H9 (cell line): ENCODE data around the gene FXYD1. TPM values are rescaled to one million over a fixed set of nuclear protein-coding genes. Genes with fewer than 3 reads are reported as not detected.

Experiments
- DNase-seq: peaks from one replicate; pipeline ENCODE4 v3.0.0-alpha.2; 2017
- H2AFZ ChIP-seq: one replicate; pipeline ENCODE4 v1.6.1; 2013; ENCODE audit warnings: mild to moderate bottlenecking, low read length, control low read depth, moderate library complexity
- H2AK5ac ChIP-seq: 2 replicates; pipeline ENCODE4 v1.6.1; 2013; ENCODE audit warnings: low read length, control low read depth, mixed read lengths; ENCODE audit not compliant: insufficient read length
- H2BK120ac ChIP-seq: one replicate; pipeline ENCODE4 v1.6.1; 2013; ENCODE audit warnings: low read depth, mild to moderate bottlenecking, low read length, control low read depth, inconsistent platforms; ENCODE audit not compliant: poor library complexity, severe bottlenecking
- H2BK12ac ChIP-seq: 2 replicates; pipeline ENCODE4 v1.6.1; 2013; ENCODE audit warnings: low read length, control low read depth, mixed read lengths, low read depth; ENCODE audit not compliant: insufficient read length
- H2BK15ac ChIP-seq: 2 replicates; pipeline ENCODE4 v1.6.1; 2013; ENCODE audit warnings: low read depth, low read length, control low read depth
- H2BK20ac ChIP-seq: one replicate; pipeline ENCODE4 v1.6.1; 2013; ENCODE audit warnings: low read depth, mild to moderate bottlenecking, low read length, control low read depth, inconsistent platforms; ENCODE audit not compliant: poor library complexity, severe bottlenecking
- H2BK5ac ChIP-seq: 2 replicates; pipeline ENCODE4 v1.6.1; 2013; ENCODE audit warnings: low read length, control low read depth, mixed read lengths; ENCODE audit not compliant: insufficient read length
- H3K14ac ChIP-seq: 2 replicates; pipeline ENCODE4 v1.6.1; 2013; ENCODE audit warnings: low read length, control low read depth; ENCODE audit not compliant: insufficient read depth
- H3K18ac ChIP-seq: 2 replicates; pipeline ENCODE4 v1.6.1; 2013; ENCODE audit warnings: low read depth, mild to moderate bottlenecking, mixed read lengths, low read length, control low read depth; ENCODE audit not compliant: insufficient read length
- H3K23ac ChIP-seq: 2 replicates; pipeline ENCODE4 v1.6.1; 2013; ENCODE audit warnings: low read length, control low read depth, mixed read lengths, low read depth; ENCODE audit not compliant: insufficient read length
- H3K23me2 ChIP-seq: 2 replicates; pipeline ENCODE4 v1.6.1; 2013; ENCODE audit warnings: low read depth, mild to moderate bottlenecking, mixed read lengths, low read length, control low read depth; ENCODE audit not compliant: insufficient read length, poor library complexity, severe bottlenecking
- H3K27ac ChIP-seq: 2 replicates; pipeline ENCODE4 v1.5.1; 2013; ENCODE audit warnings: low read length, control low read depth, mixed read lengths, low read depth; ENCODE audit not compliant: insufficient read length
- H3K27me3 ChIP-seq: 2 replicates; pipeline ENCODE4 v1.6.1; 2013; ENCODE audit warnings: low read length, control low read depth, inconsistent platforms; ENCODE audit not compliant: insufficient read depth
- H3K4ac ChIP-seq: 2 replicates; pipeline ENCODE4 v1.6.1; 2013; ENCODE audit warnings: low read depth, mild to moderate bottlenecking, control low read depth, inconsistent platforms, low read length, moderate library complexity
- H3K4me1 ChIP-seq: 2 replicates; pipeline ENCODE4 v1.6.1; 2013; ENCODE audit warnings: low read length, control low read depth, inconsistent platforms; ENCODE audit not compliant: insufficient read depth
- H3K4me2 ChIP-seq: 2 replicates; pipeline ENCODE4 v1.6.1; 2013; ENCODE audit warnings: low read length, control low read depth, mixed read lengths; ENCODE audit not compliant: insufficient read length, insufficient read depth
- H3K56ac ChIP-seq: 2 replicates; pipeline ENCODE4 v1.6.1; 2013; ENCODE audit warnings: low read depth, mild to moderate bottlenecking, mixed read lengths, low read length, control low read depth; ENCODE audit not compliant: insufficient read length
- H3K79me1 ChIP-seq: 2 replicates; pipeline ENCODE4 v1.6.1; 2013; ENCODE audit warnings: low read depth, mild to moderate bottlenecking, moderate library complexity, low read length, control low read depth, inconsistent platforms; ENCODE audit not compliant: insufficient read depth, poor library complexity, severe bottlenecking
- H3K79me2 ChIP-seq: 2 replicates; pipeline ENCODE4 v1.6.1; 2013; ENCODE audit warnings: low read length, control low read depth, inconsistent platforms; ENCODE audit not compliant: insufficient read depth
- H3K9ac ChIP-seq: 2 replicates; pipeline ENCODE4 v1.6.1; 2013; ENCODE audit warnings: low read length, control low read depth, mixed read lengths; ENCODE audit not compliant: insufficient read length; ENCODE audit errors: extremely low read depth
- H3K9me3 ChIP-seq: one replicate; pipeline ENCODE4 v1.6.1; 2013; ENCODE audit warnings: low read depth, low read length, inconsistent platforms; ENCODE audit not compliant: control insufficient read depth
- H3T11ph ChIP-seq: one replicate; pipeline ENCODE4 v1.6.1; 2013; ENCODE audit warnings: mild to moderate bottlenecking, low read length, control low read depth, inconsistent platforms
- H4K20me1 ChIP-seq: one replicate; pipeline ENCODE4 v1.6.1; 2013; ENCODE audit not compliant: control insufficient read depth, insufficient read length, insufficient read depth
- H4K5ac ChIP-seq: 2 replicates; pipeline ENCODE4 v1.6.1; 2013; ENCODE audit warnings: low read depth, mild to moderate bottlenecking, mixed read lengths, low read length, control low read depth; ENCODE audit not compliant: insufficient read length
- H4K8ac ChIP-seq: replicated peaks from 2 replicates; pipeline ENCODE4 v1.6.1; 2013; ENCODE audit warnings: low read length, control low read depth, mixed read lengths, low read depth; ENCODE audit not compliant: insufficient read length
- H4K91ac ChIP-seq: 2 replicates; pipeline ENCODE4 v1.6.1; 2013; ENCODE audit warnings: low read depth, mild to moderate bottlenecking, moderate library complexity, mixed read lengths, low read length, control low read depth; ENCODE audit not compliant: insufficient read length
- H3K27ac Mint-ChIP-seq, 3 experiments: 2 replicates in 2 of 3; 3 replicates in 1 of 3; pipeline ENCODE4 v1.8.0; 2020 to 2021; ENCODE audit warnings: mixed read lengths in 3 of 3, mild to moderate bottlenecking in 1 of 3, moderate library complexity in 1 of 3
- H3K27me3 Mint-ChIP-seq: 2 replicates; pipeline ENCODE4 v1.8.0; 2021; ENCODE audit warnings: low read depth, mild to moderate bottlenecking, moderate library complexity, mixed read lengths
- H3K36me3 Mint-ChIP-seq, 3 experiments: 2 replicates in 2 of 3; 3 replicates in 1 of 3; pipeline ENCODE4 v1.8.0; 2020 to 2021; ENCODE audit warnings: low read depth in 3 of 3, mixed read lengths in 3 of 3; ENCODE audit not compliant: insufficient read depth in 1 of 3
- H3K4me1 Mint-ChIP-seq, 2 experiments: 2 replicates each; pipeline ENCODE4 v1.8.0; 2020; ENCODE audit warnings: mixed read lengths in 2 of 2
- H3K4me3 Mint-ChIP-seq, 2 experiments: 2 replicates in 1 of 2; 3 replicates in 1 of 2; pipeline ENCODE4 v1.8.0; 2020 to 2021; ENCODE audit warnings: mild to moderate bottlenecking in 2 of 2, mixed read lengths in 2 of 2, moderate library complexity in 1 of 2
- H3K9me3 Mint-ChIP-seq, 2 experiments: 2 replicates in 1 of 2; 3 replicates in 1 of 2; pipeline ENCODE4 v1.8.0; 2020; ENCODE audit warnings: mild to moderate bottlenecking in 2 of 2, mixed read lengths in 2 of 2, moderate library complexity in 1 of 2
- WGBS: extraction: QIAGEN DNeasy Blood & Tissue Kit; methylation state at CpG from one replicate; pipeline ENCODE4 v1.1.7; 2013; ENCODE audit warnings: missing lambda C conversion rate, low lambda C conversion rate, mixed read lengths; ENCODE audit not compliant: insufficient read length; ENCODE audit errors: extremely low coverage; 5-methylcytosine and 5-hydroxymethylcytosine counted together
- total RNA-seq: library from RNA; stranded (reverse); gene quantifications from 2 replicates; pipeline ENCODE4 v1.2.1, GENCODE V29; 2021
- TF ChIP-seq, protein P1 (sequence below): fragments of 200-600 bp; sonication (generic); conservative IDR thresholded peaks from 3 replicates; pipeline ENCODE4 v1.8.0; 2021; ENCODE audit warnings: antibody characterized with exemption, mild to moderate bottlenecking

FXYD1 gene
- total RNA-seq, 1 experiment from 2014 or later, result 7.7 TPM

DNA sequence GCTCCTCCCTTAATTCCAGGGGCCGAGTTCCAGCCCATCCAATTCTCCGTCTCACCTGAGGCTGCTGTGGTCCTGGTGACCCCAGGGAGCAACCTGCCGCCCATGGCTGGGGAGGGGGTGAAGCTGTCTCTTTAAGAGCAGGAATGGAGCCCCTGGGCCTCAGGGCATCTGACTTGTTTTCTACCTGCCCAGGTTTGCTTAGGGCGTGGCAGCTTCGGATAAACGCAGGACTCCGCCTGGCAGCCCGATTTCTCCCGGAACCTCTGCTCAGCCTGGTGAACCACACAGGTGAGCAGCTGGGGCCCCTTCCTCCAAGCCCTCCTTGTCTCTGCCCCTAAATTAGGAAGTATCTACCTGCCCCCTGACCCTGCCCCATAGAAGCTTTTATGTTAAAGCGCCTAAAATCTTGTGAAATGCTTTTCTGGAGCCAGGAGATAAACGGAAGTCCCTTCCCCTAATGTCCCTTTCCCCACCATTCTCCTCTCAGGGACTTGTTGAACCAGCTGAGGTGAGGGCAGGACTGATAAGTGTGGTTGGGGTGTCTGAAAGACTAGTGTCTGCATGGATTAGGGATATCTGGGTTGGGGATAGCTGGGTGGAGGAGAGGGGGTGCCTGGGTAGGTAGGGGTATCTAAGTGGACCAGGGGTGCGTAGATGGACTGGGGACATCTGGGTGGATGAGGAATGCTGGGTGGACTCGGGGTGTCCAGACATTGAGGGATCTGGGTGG, 22.4 kb upstream of the FXYD1 start:
- no peak overlapping the region for H2BK15ac ChIP-seq
- no peak overlapping the region for H3K9ac ChIP-seq
- H3K56ac ChIP-seq, result no peak overlapping the region
- no peak overlapping the region for H2AFZ ChIP-seq
- no peak overlapping the region for H3K4ac ChIP-seq
- no peak overlapping the region for H3K4me2 ChIP-seq
- no peak overlapping the region for H4K8ac ChIP-seq
- H3K9me3 ChIP-seq, result no peaks in the 10 kb centered on the region
- no peaks in the 10 kb centered on the region for H3K79me2 ChIP-seq
- H3K27ac ChIP-seq, result no peak overlapping the region
- TF ChIP-seq, protein P1, sequence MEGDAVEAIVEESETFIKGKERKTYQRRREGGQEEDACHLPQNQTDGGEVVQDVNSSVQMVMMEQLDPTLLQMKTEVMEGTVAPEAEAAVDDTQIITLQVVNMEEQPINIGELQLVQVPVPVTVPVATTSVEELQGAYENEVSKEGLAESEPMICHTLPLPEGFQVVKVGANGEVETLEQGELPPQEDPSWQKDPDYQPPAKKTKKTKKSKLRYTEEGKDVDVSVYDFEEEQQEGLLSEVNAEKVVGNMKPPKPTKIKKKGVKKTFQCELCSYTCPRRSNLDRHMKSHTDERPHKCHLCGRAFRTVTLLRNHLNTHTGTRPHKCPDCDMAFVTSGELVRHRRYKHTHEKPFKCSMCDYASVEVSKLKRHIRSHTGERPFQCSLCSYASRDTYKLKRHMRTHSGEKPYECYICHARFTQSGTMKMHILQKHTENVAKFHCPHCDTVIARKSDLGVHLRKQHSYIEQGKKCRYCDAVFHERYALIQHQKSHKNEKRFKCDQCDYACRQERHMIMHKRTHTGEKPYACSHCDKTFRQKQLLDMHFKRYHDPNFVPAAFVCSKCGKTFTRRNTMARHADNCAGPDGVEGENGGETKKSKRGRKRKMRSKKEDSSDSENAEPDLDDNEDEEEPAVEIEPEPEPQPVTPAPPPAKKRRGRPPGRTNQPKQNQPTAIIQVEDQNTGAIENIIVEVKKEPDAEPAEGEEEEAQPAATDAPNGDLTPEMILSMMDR, result no peak
- no peak overlapping the region; a peak in 1 of 5 replicates for H3K4me3 Mint-ChIP-seq
- H2BK5ac ChIP-seq, result no peak overlapping the region
- H3K9me3 Mint-ChIP-seq, result no peaks in the 10 kb centered on the region
- peaks cover 10% of the 10 kb centered on the region for H3K27me3 Mint-ChIP-seq
- no peaks in the 10 kb centered on the region for H4K20me1 ChIP-seq
- H3K79me1 ChIP-seq, result no peaks in the 10 kb centered on the region
- H2BK20ac ChIP-seq, result no peak overlapping the region
- H2BK12ac ChIP-seq, result no peak overlapping the region
- H3K14ac ChIP-seq, result no peak overlapping the region
- DNase-seq, result no peak
- WGBS, result no CpG with 5 or more reads among the region's 13 CpGs
- H3K36me3 Mint-ChIP-seq, result no peaks in the 10 kb centered on the region; a peak in 1 of 7 replicates
- H3K4me1 Mint-ChIP-seq, result peaks cover 34 to 50% of the 10 kb centered on the region in 2 experiments
- H3K18ac ChIP-seq, result no peak overlapping the region
- no peak overlapping the region for H3K23ac ChIP-seq
- H2BK120ac ChIP-seq, result no peak overlapping the region
- no peak overlapping the region for H4K91ac ChIP-seq
- no peaks in the 10 kb centered on the region for H3K27me3 ChIP-seq
- H4K5ac ChIP-seq, result no peak overlapping the region
- no peak overlapping the region for H3K27ac Mint-ChIP-seq
- no peak overlapping the region for H3T11ph ChIP-seq
- no peaks in the 10 kb centered on the region for H3K23me2 ChIP-seq
- no peaks in the 10 kb centered on the region for H3K4me1 ChIP-seq
- no peak overlapping the region for H2AK5ac ChIP-seq
